ENCODE measurements around the gene RNF223. TPM values are rescaled to one million over a fixed set of nuclear protein-coding genes. Genes with fewer than 3 reads are reported as not detected.

RNF223 gene
- total and polyA plus RNA-seq, 4 donors = 0.14 TPM; not detected in 3

DNA sequence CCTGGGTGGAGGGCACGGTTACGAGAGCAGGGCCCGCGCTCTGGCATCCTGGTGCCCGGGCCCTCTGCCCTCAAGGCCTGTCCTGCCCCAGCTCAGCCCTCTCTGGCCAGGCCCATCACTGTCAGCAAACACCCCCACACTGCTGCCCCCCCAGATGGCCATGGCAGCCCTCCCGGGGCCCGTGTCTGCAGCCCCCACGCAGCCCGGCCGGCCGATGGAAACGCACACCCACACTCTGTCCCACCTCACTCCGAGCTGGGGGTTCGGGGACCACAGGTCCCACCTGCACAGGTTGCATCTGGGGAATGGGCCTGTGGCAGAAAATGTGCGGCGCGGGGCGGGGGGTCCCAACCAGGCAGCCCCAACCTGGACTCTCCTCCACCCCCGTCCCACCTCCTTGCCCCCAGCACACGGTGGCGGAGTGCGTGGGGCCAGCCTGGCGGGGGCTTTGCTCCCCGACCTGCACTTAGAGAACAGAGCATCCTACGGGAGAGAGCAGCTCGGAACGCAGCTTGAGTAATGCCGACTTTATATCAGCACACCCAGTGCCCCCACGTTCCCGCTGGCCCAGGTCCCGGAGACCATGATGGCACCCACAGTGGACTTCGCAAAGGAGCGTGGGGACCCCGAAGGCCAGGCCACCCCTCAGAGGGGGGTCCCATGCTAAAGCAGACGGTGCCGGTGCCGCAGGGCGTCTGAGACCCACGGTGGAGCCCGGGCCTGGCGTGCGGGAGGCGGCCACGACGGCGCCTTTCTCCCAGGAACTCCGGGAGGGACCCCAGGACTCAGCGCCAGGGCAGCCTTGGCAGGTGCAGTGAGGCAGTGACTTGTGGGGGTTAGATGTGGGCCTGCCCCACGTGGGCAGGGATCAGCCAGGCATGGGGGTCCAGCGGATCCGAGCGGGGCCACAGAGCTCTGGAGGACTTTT is 7.5 kb upstream of the RNF223 start:
- no peak for DNase-seq (ENCODE audit: low spot score)
- Histone ChIP-seq H3K27ac (ENCODE audit: low read depth in 1 of 2, low read length in 2 of 2) (no peak overlapping the region), H3K4me3 (ENCODE audit: low read depth in 1 of 3, low read length in 3 of 3) (no peak overlapping the region), H3K9ac (ENCODE audit: low read depth in 1 of 2, low read length in 2 of 2) (no peak overlapping the region), H3K27me3 (ENCODE audit: control insufficient read depth in 4 of 4, insufficient read depth in 4 of 4, low read length in 3 of 4) (no peaks in the 10 kb centered on the region), H3K4me1 (ENCODE audit: control insufficient read depth in 4 of 4, insufficient read depth in 4 of 4, low read length in 3 of 4) (peaks cover 8 to 12% (median 9%) of the 10 kb centered on the region in 4 donors), H3K9me3 (ENCODE audit: control insufficient read depth in 4 of 4, low read length in 3 of 4) (no peaks in the 10 kb centered on the region), H3K36me3 (ENCODE audit: control insufficient read depth in 4 of 4, insufficient read depth in 3 of 4, low read depth in 1 of 4, low read length in 3 of 4) (no peaks in the 10 kb centered on the region)
- 93% methylated on average over 52 of the region's 52 CpGs for WGBS
- TF ChIP-seq, protein P1, sequence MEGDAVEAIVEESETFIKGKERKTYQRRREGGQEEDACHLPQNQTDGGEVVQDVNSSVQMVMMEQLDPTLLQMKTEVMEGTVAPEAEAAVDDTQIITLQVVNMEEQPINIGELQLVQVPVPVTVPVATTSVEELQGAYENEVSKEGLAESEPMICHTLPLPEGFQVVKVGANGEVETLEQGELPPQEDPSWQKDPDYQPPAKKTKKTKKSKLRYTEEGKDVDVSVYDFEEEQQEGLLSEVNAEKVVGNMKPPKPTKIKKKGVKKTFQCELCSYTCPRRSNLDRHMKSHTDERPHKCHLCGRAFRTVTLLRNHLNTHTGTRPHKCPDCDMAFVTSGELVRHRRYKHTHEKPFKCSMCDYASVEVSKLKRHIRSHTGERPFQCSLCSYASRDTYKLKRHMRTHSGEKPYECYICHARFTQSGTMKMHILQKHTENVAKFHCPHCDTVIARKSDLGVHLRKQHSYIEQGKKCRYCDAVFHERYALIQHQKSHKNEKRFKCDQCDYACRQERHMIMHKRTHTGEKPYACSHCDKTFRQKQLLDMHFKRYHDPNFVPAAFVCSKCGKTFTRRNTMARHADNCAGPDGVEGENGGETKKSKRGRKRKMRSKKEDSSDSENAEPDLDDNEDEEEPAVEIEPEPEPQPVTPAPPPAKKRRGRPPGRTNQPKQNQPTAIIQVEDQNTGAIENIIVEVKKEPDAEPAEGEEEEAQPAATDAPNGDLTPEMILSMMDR (IDR thresholded peaks at IDR 0.05; ENCODE audit: low read depth, low read length, missing input control) = no peak
- TF ChIP-seq GABPA (IDR thresholded peaks at IDR 0.05 in 1 of 2, conservative IDR thresholded peaks at IDR 0.05 in 1 of 2) (no peak), SP1 (IDR thresholded peaks at IDR 0.05) (no peak), FOXA1 (IDR thresholded peaks at IDR 0.05) (no peak), TAF1 (conservative IDR thresholded peaks at IDR 0.05) (no peak), JUND (IDR thresholded peaks at IDR 0.05) (no peak), RXRA (IDR thresholded peaks at IDR 0.05) (no peak), NR2F2 (IDR thresholded peaks at IDR 0.05) (no peak), HNF4A (conservative IDR thresholded peaks at IDR 0.05) (no peak), YY1 (IDR thresholded peaks at IDR 0.05) (no peak), HNF4G (IDR thresholded peaks at IDR 0.05) (no peak), RAD21 (IDR thresholded peaks at IDR 0.05) (no peak), FOXA2 (IDR thresholded peaks at IDR 0.05) (no peak), EGR1 (IDR thresholded peaks at IDR 0.05; ENCODE audit: low read depth in 2 of 2) (no peak)
- TF ChIP-seq, protein P2, sequence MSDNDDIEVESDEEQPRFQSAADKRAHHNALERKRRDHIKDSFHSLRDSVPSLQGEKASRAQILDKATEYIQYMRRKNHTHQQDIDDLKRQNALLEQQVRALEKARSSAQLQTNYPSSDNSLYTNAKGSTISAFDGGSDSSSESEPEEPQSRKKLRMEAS (IDR thresholded peaks at IDR 0.05) = no peak
- TF ChIP-seq, protein P3, sequence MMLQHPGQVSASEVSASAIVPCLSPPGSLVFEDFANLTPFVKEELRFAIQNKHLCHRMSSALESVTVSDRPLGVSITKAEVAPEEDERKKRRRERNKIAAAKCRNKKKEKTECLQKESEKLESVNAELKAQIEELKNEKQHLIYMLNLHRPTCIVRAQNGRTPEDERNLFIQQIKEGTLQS (IDR thresholded peaks at IDR 0.05) = no peak
- TF ChIP-seq, protein P4, sequence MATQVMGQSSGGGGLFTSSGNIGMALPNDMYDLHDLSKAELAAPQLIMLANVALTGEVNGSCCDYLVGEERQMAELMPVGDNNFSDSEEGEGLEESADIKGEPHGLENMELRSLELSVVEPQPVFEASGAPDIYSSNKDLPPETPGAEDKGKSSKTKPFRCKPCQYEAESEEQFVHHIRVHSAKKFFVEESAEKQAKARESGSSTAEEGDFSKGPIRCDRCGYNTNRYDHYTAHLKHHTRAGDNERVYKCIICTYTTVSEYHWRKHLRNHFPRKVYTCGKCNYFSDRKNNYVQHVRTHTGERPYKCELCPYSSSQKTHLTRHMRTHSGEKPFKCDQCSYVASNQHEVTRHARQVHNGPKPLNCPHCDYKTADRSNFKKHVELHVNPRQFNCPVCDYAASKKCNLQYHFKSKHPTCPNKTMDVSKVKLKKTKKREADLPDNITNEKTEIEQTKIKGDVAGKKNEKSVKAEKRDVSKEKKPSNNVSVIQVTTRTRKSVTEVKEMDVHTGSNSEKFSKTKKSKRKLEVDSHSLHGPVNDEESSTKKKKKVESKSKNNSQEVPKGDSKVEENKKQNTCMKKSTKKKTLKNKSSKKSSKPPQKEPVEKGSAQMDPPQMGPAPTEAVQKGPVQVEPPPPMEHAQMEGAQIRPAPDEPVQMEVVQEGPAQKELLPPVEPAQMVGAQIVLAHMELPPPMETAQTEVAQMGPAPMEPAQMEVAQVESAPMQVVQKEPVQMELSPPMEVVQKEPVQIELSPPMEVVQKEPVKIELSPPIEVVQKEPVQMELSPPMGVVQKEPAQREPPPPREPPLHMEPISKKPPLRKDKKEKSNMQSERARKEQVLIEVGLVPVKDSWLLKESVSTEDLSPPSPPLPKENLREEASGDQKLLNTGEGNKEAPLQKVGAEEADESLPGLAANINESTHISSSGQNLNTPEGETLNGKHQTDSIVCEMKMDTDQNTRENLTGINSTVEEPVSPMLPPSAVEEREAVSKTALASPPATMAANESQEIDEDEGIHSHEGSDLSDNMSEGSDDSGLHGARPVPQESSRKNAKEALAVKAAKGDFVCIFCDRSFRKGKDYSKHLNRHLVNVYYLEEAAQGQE (IDR thresholded peaks at IDR 0.05) = no peak
- TF ChIP-seq, protein P5, sequence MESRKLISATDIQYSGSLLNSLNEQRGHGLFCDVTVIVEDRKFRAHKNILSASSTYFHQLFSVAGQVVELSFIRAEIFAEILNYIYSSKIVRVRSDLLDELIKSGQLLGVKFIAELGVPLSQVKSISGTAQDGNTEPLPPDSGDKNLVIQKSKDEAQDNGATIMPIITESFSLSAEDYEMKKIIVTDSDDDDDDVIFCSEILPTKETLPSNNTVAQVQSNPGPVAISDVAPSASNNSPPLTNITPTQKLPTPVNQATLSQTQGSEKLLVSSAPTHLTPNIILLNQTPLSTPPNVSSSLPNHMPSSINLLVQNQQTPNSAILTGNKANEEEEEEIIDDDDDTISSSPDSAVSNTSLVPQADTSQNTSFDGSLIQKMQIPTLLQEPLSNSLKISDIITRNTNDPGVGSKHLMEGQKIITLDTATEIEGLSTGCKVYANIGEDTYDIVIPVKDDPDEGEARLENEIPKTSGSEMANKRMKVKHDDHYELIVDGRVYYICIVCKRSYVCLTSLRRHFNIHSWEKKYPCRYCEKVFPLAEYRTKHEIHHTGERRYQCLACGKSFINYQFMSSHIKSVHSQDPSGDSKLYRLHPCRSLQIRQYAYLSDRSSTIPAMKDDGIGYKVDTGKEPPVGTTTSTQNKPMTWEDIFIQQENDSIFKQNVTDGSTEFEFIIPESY (IDR thresholded peaks at IDR 0.05) = no peak

All from liver (tissue), 9 donors.